ENCODE measurements around the gene RAMACL. TPM values are rescaled to one million over a fixed set of nuclear protein-coding genes. Genes with fewer than 3 reads are reported as not detected.

The RAMACL gene
- polyA plus RNA-seq, 1 donor from 2014 or later: 1.9 TPM

GRCh38 chr6:166543603-166544295 is 42.7 kb downstream of the RAMACL start:
- Histone ChIP-seq H3K36me3 (ENCODE audit: insufficient read depth, low read length) (no peaks in the 10 kb centered on the region), H2AFZ (ENCODE audit: low read depth, low read length) (no peak overlapping the region), H4K20me1 (ENCODE audit: insufficient read depth) (no peaks in the 10 kb centered on the region), H3K27me3 (ENCODE audit: insufficient read depth, low read depth, low read length) (no peaks in the 10 kb centered on the region), H3K9me2 (ENCODE audit: insufficient read depth, low read length) (no peaks in the 10 kb centered on the region), H3K4me3 (ENCODE audit: low read length) (no peak overlapping the region), H3K27ac (ENCODE audit: low read length) (no peak overlapping the region), H3K4me2 (ENCODE audit: low read length) (no peak overlapping the region), H3K9me3 (ENCODE audit: low read length) (no peaks in the 10 kb centered on the region), H3K9ac (ENCODE audit: low read length) (no peak overlapping the region), H3K79me2 (replicated peaks; ENCODE audit: insufficient read depth, low read length) (peaks cover 2% of the 10 kb centered on the region), H3F3A (ENCODE audit: insufficient read depth, low read length, poor library complexity, severe bottlenecking) (no peaks in the 10 kb centered on the region)
- TF ChIP-seq EP300 (conservative IDR thresholded peaks at IDR 0.05; ENCODE audit: poor library complexity, severe bottlenecking) (no peak), MXI1 (conservative IDR thresholded peaks at IDR 0.05; ENCODE audit: poor library complexity, severe bottlenecking) (no peak), CTCF (IDR thresholded peaks at IDR 0.05; ENCODE audit: poor library complexity, severe bottlenecking) (no peak), TAF1 (IDR thresholded peaks at IDR 0.05; ENCODE audit: low read depth) (no peak), RAD21 (conservative IDR thresholded peaks at IDR 0.05) (no peak)

- Histone ChIP-seq H3K79me2 (replicated peaks; ENCODE audit: insufficient read depth, low read length) (peaks cover 2% of the 10 kb centered on the region), H4K20me1 (ENCODE audit: insufficient read depth) (no peaks in the 10 kb centered on the region), H3K36me3 (ENCODE audit: insufficient read depth, low read length) (no peaks in the 10 kb centered on the region), H3K27me3 (ENCODE audit: insufficient read depth, low read depth, low read length) (no peaks in the 10 kb centered on the region), H3K9me2 (ENCODE audit: insufficient read depth, low read length) (no peaks in the 10 kb centered on the region), H3K4me3 (ENCODE audit: low read length) (no peak overlapping the region), H3K4me2 (ENCODE audit: low read length) (no peak overlapping the region), H2AFZ (ENCODE audit: low read depth, low read length) (no peak overlapping the region), H3K9me3 (ENCODE audit: low read length) (no peaks in the 10 kb centered on the region), H3F3A (ENCODE audit: insufficient read depth, low read length, poor library complexity, severe bottlenecking) (no peaks in the 10 kb centered on the region), H3K27ac (ENCODE audit: low read length) (no peak overlapping the region), H3K9ac (ENCODE audit: low read length) (no peak overlapping the region)
- TF ChIP-seq POLR2AphosphoS5 (IDR thresholded peaks at IDR 0.05) (no peak), EP300 (conservative IDR thresholded peaks at IDR 0.05; ENCODE audit: poor library complexity, severe bottlenecking) (no peak), TAF1 (IDR thresholded peaks at IDR 0.05; ENCODE audit: low read depth) (no peak), CTCF (IDR thresholded peaks at IDR 0.05; ENCODE audit: poor library complexity, severe bottlenecking) (no peak), REST (IDR thresholded peaks at IDR 0.05; ENCODE audit: borderline replicate concordance) (no peak), RAD21 (conservative IDR thresholded peaks at IDR 0.05) (no peak), SMC3 (conservative IDR thresholded peaks at IDR 0.05; ENCODE audit: poor library complexity) (no peak), EZH2 (IDR thresholded peaks at IDR 0.05; ENCODE audit: borderline replicate concordance, insufficient read depth, low read length, poor library complexity, severe bottlenecking) (no peak), MXI1 (conservative IDR thresholded peaks at IDR 0.05; ENCODE audit: poor library complexity, severe bottlenecking) (no peak)
These were observed 43.9 kb downstream of the RAMACL start for GRCh38 chr6:166542580-166542912.
